HG03378 (cell line): ENCODE data around the gene COMMD4.
"Not testable (repeated sequence)": the region's sequence is repeated elsewhere in the genome, so short reads cannot be mapped to it uniquely, and the experiment has no call there.

Experiments used
- ATAC-seq: cut with Tn5 transposase; IDR thresholded peaks from one replicate; pipeline ENCODE4 v1.9.1; 2021; ENCODE audit warnings: mild to moderate bottlenecking, moderate library complexity; ENCODE audit not compliant: unreplicated experiment

The COMMD4 gene

GRCh38 chr15:75329571-75329970 lies 6.3 kb upstream of the COMMD4 start:
- ATAC-seq: no peak

- ATAC-seq: not testable (repeated sequence)
Measured at GRCh38 chr15:75332093-75332492, 3.8 kb upstream of the COMMD4 start.

DNA sequence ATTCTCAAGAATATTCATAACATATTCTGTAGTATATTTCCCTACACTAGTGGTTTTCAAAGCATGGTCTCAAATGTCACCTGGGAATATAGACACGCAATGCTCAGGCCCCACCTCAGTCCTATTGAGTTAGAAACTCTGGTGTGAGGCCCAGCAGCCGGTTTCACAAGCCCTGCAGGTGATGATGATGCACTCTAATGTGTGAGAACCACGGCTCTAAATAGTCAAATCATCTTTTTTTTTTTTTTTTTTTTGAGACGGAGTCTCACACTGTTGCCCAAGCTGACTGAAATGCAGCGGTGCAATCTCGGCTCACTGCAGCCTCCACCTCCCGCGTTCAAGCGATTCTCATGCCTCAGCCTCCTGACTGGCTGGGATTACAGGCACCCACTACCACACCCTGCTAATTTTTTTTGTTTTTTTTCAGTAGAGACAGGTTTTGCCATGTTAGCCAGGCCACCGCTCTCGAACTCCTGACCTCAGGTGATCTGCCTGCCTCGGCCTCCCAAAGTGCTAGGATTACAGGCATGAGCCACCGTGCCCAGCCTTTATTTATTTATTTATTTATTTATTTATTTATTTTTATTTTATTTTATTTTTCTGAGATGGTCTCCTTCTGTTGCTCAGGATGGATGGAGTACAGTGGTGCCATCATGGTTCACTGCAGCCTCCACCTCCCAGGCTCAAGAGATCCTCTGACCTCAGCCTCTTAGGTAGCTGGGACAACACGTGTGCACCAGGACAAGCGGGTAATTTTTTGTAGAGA lies 2.0 kb upstream of the COMMD4 start:
- not testable (repeated sequence) for ATAC-seq

DNA sequence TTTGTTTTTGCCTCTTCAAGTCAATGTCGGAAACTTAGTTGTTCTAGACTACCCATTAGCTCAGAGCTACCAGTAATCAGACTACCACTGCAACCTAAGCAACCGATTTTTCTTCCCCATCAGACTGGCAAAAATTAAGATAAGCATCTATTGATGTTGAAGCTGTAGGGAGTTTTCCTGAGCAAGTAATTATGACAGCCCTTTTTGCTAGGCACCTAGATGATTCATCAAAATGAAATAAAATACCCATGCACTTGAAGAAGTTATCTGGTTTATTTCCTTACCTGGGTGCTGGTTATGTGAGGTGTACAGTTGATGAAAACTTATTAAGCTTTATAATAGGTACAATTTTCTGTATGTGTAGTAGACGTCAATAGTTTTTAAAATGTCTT lies 554 bp upstream of the COMMD4 start:
- ATAC-seq: no peak

DNA sequence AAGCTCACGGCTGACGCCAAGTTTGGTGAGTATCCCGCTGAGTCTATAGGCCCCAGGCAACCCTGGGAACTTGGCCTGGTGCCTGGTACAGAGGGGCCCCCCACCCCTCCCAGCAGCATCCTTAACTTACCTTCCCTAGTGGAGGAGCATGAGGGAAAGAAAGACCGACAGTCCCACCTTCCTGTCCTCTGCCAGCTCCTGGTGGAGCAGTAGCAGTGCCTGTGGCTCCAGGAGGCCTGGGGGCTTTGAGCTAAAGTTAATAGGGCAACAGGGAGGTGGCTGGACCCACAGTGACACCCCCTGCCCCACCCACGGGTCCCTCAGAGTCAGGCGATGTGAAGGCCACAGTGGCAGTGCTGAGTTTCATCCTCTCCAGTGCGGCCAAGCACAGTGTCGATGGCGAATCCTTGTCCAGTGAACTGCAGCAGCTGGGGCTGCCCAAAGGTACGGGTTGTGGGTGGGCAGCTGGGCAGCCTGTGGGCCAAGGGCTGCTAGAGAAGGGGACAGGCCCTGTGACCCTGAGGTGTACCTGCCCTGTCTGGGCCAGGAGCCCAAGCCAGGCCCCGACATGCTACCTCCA lies 2.9 kb downstream of the COMMD4 start:
- ATAC-seq: no peak

- no peak for ATAC-seq
Measured at GRCh38 chr15:75339531-75340240, 3.8 kb downstream of the COMMD4 start.

DNA sequence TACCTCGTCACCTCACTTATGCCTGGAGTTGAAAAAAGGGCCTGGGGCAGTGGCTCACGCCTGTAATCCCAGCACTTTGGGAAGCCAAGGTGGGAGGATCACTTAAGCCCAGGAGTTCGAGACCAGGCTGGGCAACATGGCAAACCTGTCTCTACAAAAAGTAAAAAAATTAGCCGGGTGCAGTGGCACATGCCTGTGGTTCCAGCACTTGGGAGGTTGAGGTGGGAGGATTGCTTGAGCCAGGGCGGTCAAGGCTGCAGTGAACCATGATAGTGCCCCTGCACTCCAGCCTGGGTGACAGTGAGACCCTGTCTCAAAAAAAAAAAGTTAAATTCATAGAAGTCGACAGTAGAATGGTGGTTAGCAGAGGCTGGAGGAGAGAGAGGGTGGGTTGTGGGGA lies 6.4 kb downstream of the COMMD4 start:
- no peak for ATAC-seq

DNA sequence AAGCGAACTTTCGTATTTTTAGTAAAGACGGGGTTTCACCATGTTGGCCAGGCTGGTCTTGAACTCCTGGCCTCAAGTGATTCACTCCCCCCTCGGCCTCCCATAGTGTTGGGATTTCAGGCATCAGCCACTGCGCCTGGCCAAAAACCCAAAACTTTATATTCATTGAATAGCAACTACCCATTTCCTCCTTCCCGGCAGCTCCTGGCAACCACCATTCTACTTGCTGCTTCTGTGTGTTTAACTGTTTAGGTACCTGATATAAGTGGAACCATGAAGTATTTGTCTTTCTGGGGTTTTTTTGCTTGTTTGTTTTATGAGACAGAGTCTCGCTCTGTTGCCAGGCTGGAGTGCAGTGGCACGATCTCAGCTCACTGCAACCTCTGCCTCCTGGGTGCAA lies 8.1 kb downstream of the COMMD4 start:
- not testable (repeated sequence) for ATAC-seq

GRCh38 chr15:75346796-75347221 lies 10.9 kb downstream of the COMMD4 start, which contains the start of gene NEIL1:
NEIL1 (plus strand) TSS chr15:75347039; CDS start chr15:75348906, 1,867 bp downstream.
- no peak for ATAC-seq

- no peak for ATAC-seq
Measured at GRCh38 chr15:75347222-75348033, 11.6 kb downstream of the COMMD4 start.

DNA sequence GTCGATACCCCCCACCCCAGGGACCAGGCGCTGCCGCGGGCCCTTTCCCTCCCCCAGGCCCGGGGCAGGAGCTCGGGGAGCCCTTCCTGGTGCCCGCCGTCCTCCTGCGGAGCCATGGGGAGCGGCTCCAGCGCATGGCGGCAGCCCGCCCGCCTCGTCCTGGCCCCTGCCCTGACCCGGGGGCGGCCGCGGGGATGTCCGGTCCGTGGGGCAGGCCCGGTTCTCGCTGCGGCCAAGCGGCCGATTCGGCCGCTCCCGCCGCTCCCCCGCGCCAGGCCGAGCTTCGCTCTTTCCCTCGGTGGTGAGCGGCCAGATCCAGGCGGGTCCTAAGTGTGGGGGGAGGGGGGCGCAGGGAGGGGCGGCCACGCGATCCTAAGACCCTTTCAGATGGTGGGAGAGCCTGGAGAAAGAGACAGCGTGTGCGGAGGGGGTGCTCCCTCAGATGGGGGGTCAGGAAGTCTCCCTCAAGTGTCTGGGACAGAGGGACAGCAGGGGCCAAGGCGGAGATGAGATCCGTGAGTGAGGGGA lies 12.2 kb downstream of the COMMD4 start:
- ATAC-seq: no peak

GRCh38 chr15:75348562-75349350 lies 12.9 kb downstream of the COMMD4 start:
- no peak for ATAC-seq

- ATAC-seq: not testable (repeated sequence)
Measured at GRCh38 chr15:75349351-75349669, 13.4 kb downstream of the COMMD4 start.

DNA sequence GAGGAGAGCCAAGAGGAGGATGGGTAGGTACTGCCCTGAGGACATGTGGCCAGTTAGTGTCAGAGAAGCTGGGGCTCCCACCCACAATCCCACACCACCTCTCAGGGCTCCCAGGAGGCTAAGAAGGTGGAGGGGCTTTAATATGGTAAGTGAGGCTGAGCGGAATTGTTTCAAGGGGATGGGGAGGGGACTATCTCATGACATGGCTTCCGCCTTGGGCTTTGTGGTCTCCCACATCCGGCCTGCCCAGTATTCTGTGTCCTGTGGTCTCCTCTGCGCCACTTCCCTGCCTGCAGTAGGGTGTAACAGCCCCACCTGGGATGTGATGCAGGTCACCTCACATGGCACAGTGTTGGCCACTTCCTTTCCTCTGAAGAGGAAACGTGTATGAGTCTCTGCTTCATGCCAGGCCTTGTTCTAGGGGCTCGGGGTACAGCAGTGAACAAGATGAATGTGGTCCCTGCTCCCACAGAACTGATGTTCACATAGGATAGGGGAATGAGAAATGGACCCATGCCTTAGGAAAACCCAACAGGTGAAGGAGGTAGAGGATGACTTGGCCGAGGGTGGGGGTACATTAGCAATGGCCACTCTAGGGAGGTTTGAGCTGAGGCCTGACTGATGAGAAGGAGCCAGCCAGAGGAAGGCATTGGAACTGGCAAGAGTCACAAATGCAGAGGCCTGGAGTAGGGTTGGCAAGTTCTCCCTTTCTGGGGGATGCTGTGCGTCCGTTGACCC lies 14.2 kb downstream of the COMMD4 start:
- peak; percentile 40 for ATAC-seq

GRCh38 chr15:75350601-75351361 lies 14.9 kb downstream of the COMMD4 start:
- no peak for ATAC-seq

GRCh38 chr15:75352186-75353080 lies 16.6 kb downstream of the COMMD4 start:
- no peak for ATAC-seq

GRCh38 chr15:75353604-75354003 lies 17.7 kb downstream of the COMMD4 start:
- no peak for ATAC-seq

DNA sequence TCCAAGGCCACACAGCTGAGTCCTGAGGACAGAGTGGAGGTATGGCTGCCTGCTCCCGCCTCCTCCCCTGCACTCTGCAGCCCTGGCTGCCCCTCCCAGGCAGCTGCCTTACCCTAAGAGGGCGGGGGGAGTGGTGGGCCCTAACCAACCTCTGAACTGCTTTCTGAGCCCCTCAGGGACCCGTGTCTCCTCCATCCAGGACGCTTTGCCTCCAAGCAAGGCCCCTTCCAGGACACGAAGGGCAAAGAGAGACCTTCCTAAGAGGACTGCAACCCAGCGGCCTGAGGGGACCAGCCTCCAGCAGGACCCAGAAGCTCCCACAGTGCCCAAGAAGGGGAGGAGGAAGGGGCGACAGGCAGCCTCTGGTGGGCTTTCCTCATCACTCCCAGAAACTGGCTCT lies 18.6 kb downstream of the COMMD4 start:
- no peak for ATAC-seq
